SK-N-SH treated with all-trans-retinoic acid at 6 μM for 48 hours (cell line): ENCODE data around the gene RAPGEF4.

Experiments used
- ATAC-seq: fragments of 200-7000 bp; cut with Tn5 transposase; 3 replicates; pipeline ENCODE4 v1.9.1; 2020; ENCODE audit warnings: mild to moderate bottlenecking, moderate library complexity
- BACH2 ChIP-seq: fragments of 250-450 bp; sonication (Bioruptor Pico); IDR thresholded peaks from 2 replicates; pipeline ENCODE4 v1.9.0; 2021; ENCODE audit warnings: mild to moderate bottlenecking, borderline replicate concordance
- CREB5 ChIP-seq: fragments of 250-450 bp; sonication (Bioruptor Pico); IDR thresholded peaks from 2 replicates; pipeline ENCODE4 v1.5.1; 2020; ENCODE audit warnings: low read depth, mild to moderate bottlenecking, moderate library complexity
- CSDC2 ChIP-seq: fragments of 250-450 bp; sonication (Bioruptor Pico); IDR thresholded peaks from 2 replicates; pipeline ENCODE4 v1.5.0; 2020; ENCODE audit warnings: mild to moderate bottlenecking, moderate library complexity
- CSRNP3 ChIP-seq: fragments of 250-450 bp; sonication (Bioruptor Pico); IDR thresholded peaks from 2 replicates; pipeline ENCODE4 v1.5.1; 2021; ENCODE audit warnings: mild to moderate bottlenecking, moderate library complexity
- ESRRG ChIP-seq: fragments of 250-450 bp; sonication (Bioruptor Pico); IDR thresholded peaks from 2 replicates; pipeline ENCODE4 v1.6.1; 2021; ENCODE audit warnings: mild to moderate bottlenecking
- GLIS3 ChIP-seq: fragments of 250-450 bp; sonication (Bioruptor Pico); IDR thresholded peaks from 2 replicates; pipeline ENCODE4 v1.5.0; 2020; ENCODE audit warnings: mild to moderate bottlenecking, moderate library complexity
- ISL1 ChIP-seq: fragments of 250-450 bp; sonication (Bioruptor Pico); IDR thresholded peaks from 2 replicates; pipeline ENCODE4 v2.1.2; 2022; ENCODE audit warnings: mild to moderate bottlenecking, moderate library complexity
- OSR1 ChIP-seq: fragments of 250-450 bp; sonication (Bioruptor Pico); IDR thresholded peaks from 2 replicates; pipeline ENCODE4 v1.8.0; 2022; ENCODE audit warnings: moderate library complexity, mild to moderate bottlenecking, inconsistent platforms
- PPARA ChIP-seq: fragments of 250-450 bp; sonication (Bioruptor Pico); IDR thresholded peaks from 2 replicates; pipeline ENCODE4 v1.5.0; 2020; ENCODE audit warnings: mild to moderate bottlenecking, borderline replicate concordance
- RARB ChIP-seq: fragments of 250-450 bp; sonication (Bioruptor Pico); IDR thresholded peaks from 2 replicates; pipeline ENCODE4 v1.8.0; 2021; ENCODE audit warnings: mild to moderate bottlenecking, moderate library complexity
- SNAI2 ChIP-seq: fragments of 250-450 bp; sonication (Bioruptor Pico); IDR thresholded peaks from 2 replicates; pipeline ENCODE4 v1.5.0; 2020; ENCODE audit warnings: mild to moderate bottlenecking, moderate library complexity
- TCF4 ChIP-seq: fragments of 250-450 bp; sonication (Bioruptor Pico); IDR thresholded peaks from 2 replicates; pipeline ENCODE4 v1.8.0; 2021; ENCODE audit warnings: mild to moderate bottlenecking, moderate library complexity, borderline replicate concordance
- TSHZ2 ChIP-seq: fragments of 250-450 bp; sonication (Bioruptor Pico); IDR thresholded peaks from 2 replicates; pipeline ENCODE4 v1.5.0; 2020; ENCODE audit warnings: mild to moderate bottlenecking, moderate library complexity
- ZFP3 ChIP-seq: fragments of 250-450 bp; sonication (Bioruptor Pico); IDR thresholded peaks from 2 replicates; pipeline ENCODE4 v1.5.0; 2020; ENCODE audit warnings: mild to moderate bottlenecking, moderate library complexity
- ZFP30 ChIP-seq: fragments of 450-650 bp; formaldehyde crosslinking; IDR thresholded peaks from 2 replicates; pipeline ENCODE4 v1.5.0; 2022; ENCODE audit warnings: mild to moderate bottlenecking, moderate library complexity
- ZNF565 ChIP-seq: fragments of 450-650 bp; formaldehyde crosslinking; conservative IDR thresholded peaks from 2 replicates; pipeline ENCODE4 v1.5.0; 2020; ENCODE audit warnings: low read depth, mild to moderate bottlenecking, moderate library complexity
- ZNF8 ChIP-seq: fragments of 450-650 bp; formaldehyde crosslinking; IDR thresholded peaks from 2 replicates; pipeline ENCODE4 v1.5.0; 2020; ENCODE audit warnings: mild to moderate bottlenecking, moderate library complexity

RAPGEF4 gene

GRCh38 chr2:172905937-172906811, 170.5 kb downstream of the RAPGEF4 start:
- ATAC-seq, result peak; percentile 49; the same call in 1 of the 3 replicates
- no peak for TF ChIP-seq ZFP30 (CRISPR knock-in tag)
- 0 out of 2 replicates have a peak, but pooled peaks have one; percentile 15 for TF ChIP-seq TSHZ2 (CRISPR knock-in tag)
- TF ChIP-seq ISL1 (CRISPR knock-in tag), result peak; percentile 62

- ATAC-seq, result no peak
- TF ChIP-seq GLIS3 (CRISPR knock-in tag), result no peak
Measured at GRCh38 chr2:172908275-172908674, 172.6 kb downstream of the RAPGEF4 start.

- ATAC-seq, result no peak
- TF ChIP-seq ZNF8 (CRISPR knock-in tag) (no peak), ZFP3 (CRISPR knock-in tag) (no peak), OSR1 (CRISPR knock-in tag) (no peak), ESRRG (CRISPR knock-in tag) (no peak), RARB (no peak), CSDC2 (CRISPR knock-in tag) (no peak), BACH2 (no peak)
Measured at GRCh38 chr2:172909454-172909853, 173.8 kb downstream of the RAPGEF4 start.

GRCh38 chr2:172912266-172912665, 176.6 kb downstream of the RAPGEF4 start:
- ATAC-seq, result no peak
- TF ChIP-seq ZNF8 (CRISPR knock-in tag), result no peak
- no peak for TF ChIP-seq GLIS3 (CRISPR knock-in tag)
- no peak for TF ChIP-seq ISL1 (CRISPR knock-in tag)
- no peak for TF ChIP-seq CSDC2 (CRISPR knock-in tag)
- TF ChIP-seq OSR1 (CRISPR knock-in tag), result no peak
- TF ChIP-seq CREB5 (CRISPR knock-in tag), result no peak
- TF ChIP-seq PPARA, result no peak
- no peak for TF ChIP-seq ZNF565 (CRISPR knock-in tag)
- TF ChIP-seq TCF4, result no peak
- TF ChIP-seq SNAI2 (CRISPR knock-in tag), result no peak
- TF ChIP-seq TSHZ2 (CRISPR knock-in tag), result no peak
- no peak for TF ChIP-seq CSRNP3 (CRISPR knock-in tag)
